IMR-90 (cell line): Measurements from ENCODE around the gene SYNGR1. TPM values are rescaled to one million over a fixed set of nuclear protein-coding genes. Genes with fewer than 3 reads are reported as not detected.
A peak's percentile ranks its signal among the peaks of the same experiment; 100 is the strongest.

Experiments
- ATAC-seq: fragments of 200-7000 bp; cut with Tn5 transposase; 2 replicates; pipeline ENCODE4 v1.9.1; 2020; ENCODE audit warnings: low read depth, mild to moderate bottlenecking, moderate library complexity
- BruUV-seq: library from RNA; stranded (reverse); fragments of 400-500 nt; replicated peaks from 2 replicates; lab custom pipeline; 2021; lab: Mats Ljungman, UMichigan
- CTCF ChIA-PET: fragments of 300-600 bp; formaldehyde crosslinking; extraction: SDS; loops from one replicate; lab custom pipeline; 2021; ENCODE audit warnings: antibody characterized with exemption; lab: Yijun Ruan, JAX
- POLR2A ChIA-PET: fragments of 300-600 bp; sonication (Branson Sonifier 250); formaldehyde crosslinking; loops from one replicate; lab custom pipeline; 2022; ENCODE audit warnings: antibody characterized with exemption; ENCODE audit not compliant: unreplicated experiment; lab: Charles Lee
- DNase-seq: peaks from one replicate; pipeline ENCODE4 v3.0.0; 2013
- H2AFZ ChIP-seq: replicated peaks from 2 replicates; pipeline ENCODE3; 2013; ENCODE audit warnings: low read length, mild to moderate bottlenecking; ENCODE audit not compliant: poor library complexity
- H2AK5ac ChIP-seq: 2 replicates; pipeline ENCODE4 v1.6.1; 2013; ENCODE audit warnings: low read depth, low read length, inconsistent platforms
- H2AK9ac ChIP-seq: replicated peaks from 2 replicates; pipeline ENCODE3; 2013; ENCODE audit warnings: mild to moderate bottlenecking, low read depth, low read length, moderate library complexity; ENCODE audit not compliant: poor library complexity
- H2BK120ac ChIP-seq: 2 replicates; pipeline ENCODE4 v1.6.1; 2013; ENCODE audit warnings: low read depth, low read length, inconsistent platforms
- H2BK15ac ChIP-seq: 3 replicates; pipeline ENCODE4 v1.6.1; 2013; ENCODE audit warnings: low read depth, low read length, inconsistent platforms
- H2BK20ac ChIP-seq: 2 replicates; pipeline ENCODE4 v1.6.1; 2013; ENCODE audit warnings: low read depth, mild to moderate bottlenecking, inconsistent platforms, low read length, moderate library complexity
- H2BK5ac ChIP-seq: 2 replicates; pipeline ENCODE4 v1.6.1; 2013; ENCODE audit warnings: mild to moderate bottlenecking, low read depth, low read length, inconsistent platforms; ENCODE audit not compliant: poor library complexity, severe bottlenecking
- H3K14ac ChIP-seq: replicated peaks from 2 replicates; pipeline ENCODE4 v1.6.1; 2013; ENCODE audit warnings: low read depth, low read length, inconsistent platforms
- H3K18ac ChIP-seq: 2 replicates; pipeline ENCODE4 v1.6.1; 2013; ENCODE audit warnings: low read depth, low read length, control low read depth
- H3K23ac ChIP-seq: 2 replicates; pipeline ENCODE4 v1.6.1; 2013; ENCODE audit warnings: low read depth, low read length, inconsistent platforms
- H3K27ac ChIP-seq: 2 replicates; pipeline ENCODE4 v1.5.1; 2013; ENCODE audit warnings: mild to moderate bottlenecking, control low read depth, low read length; ENCODE audit not compliant: insufficient read depth
- H3K27me3 ChIP-seq: 2 replicates; pipeline ENCODE4 v1.6.1; 2013; ENCODE audit warnings: low read length; ENCODE audit not compliant: control insufficient read depth, insufficient read depth
- H3K36me3 ChIP-seq: 2 replicates; pipeline ENCODE4 v1.6.1; 2013; ENCODE audit warnings: low read length, mixed read lengths; ENCODE audit not compliant: control insufficient read depth, insufficient read depth
- H3K4ac ChIP-seq: 2 replicates; pipeline ENCODE4 v1.6.1; 2013; ENCODE audit warnings: low read depth, low read length, inconsistent platforms
- H3K4me1 ChIP-seq: 2 replicates; pipeline ENCODE4 v1.6.1; 2013; ENCODE audit warnings: low read length, mixed read lengths; ENCODE audit not compliant: control insufficient read depth, insufficient read depth
- H3K4me2 ChIP-seq: 2 replicates; pipeline ENCODE4 v1.6.1; 2013; ENCODE audit warnings: low read depth, mild to moderate bottlenecking, control low read depth, low read length, moderate library complexity
- H3K4me3 ChIP-seq: 2 replicates; pipeline ENCODE4 v1.5.1; 2013; ENCODE audit warnings: low read depth, mild to moderate bottlenecking, control low read depth, low read length, moderate library complexity; ENCODE audit not compliant: insufficient read depth
- H3K56ac ChIP-seq: 2 replicates; pipeline ENCODE4 v1.6.1; 2013; ENCODE audit warnings: low read length, inconsistent platforms; ENCODE audit not compliant: insufficient read depth; ENCODE audit errors: extremely low read depth
- H3K79me1 ChIP-seq, 2 experiments: 2 replicates each; pipeline ENCODE4 v1.6.1; 2013; ENCODE audit warnings: low read length in 2 of 2, inconsistent platforms in 1 of 2, low read depth in 1 of 2
- H3K9ac ChIP-seq: 2 replicates; pipeline ENCODE4 v1.6.1; 2013; ENCODE audit warnings: low read depth, low read length, control low read depth
- H3K9me1 ChIP-seq: 2 replicates; pipeline ENCODE4 v1.6.1; 2013; ENCODE audit warnings: low read length, inconsistent platforms; ENCODE audit not compliant: insufficient read depth
- H3K9me3 ChIP-seq: 2 replicates; pipeline ENCODE4 v1.6.1; 2013; ENCODE audit warnings: low read length; ENCODE audit not compliant: control insufficient read depth, insufficient read depth
- H4K20me1 ChIP-seq: 2 replicates; pipeline ENCODE4 v1.6.1; 2013; ENCODE audit warnings: low read length, inconsistent platforms; ENCODE audit not compliant: insufficient read depth
- H4K5ac ChIP-seq: 2 replicates; pipeline ENCODE4 v1.6.1; 2013; ENCODE audit warnings: mild to moderate bottlenecking, low read depth, low read length, control low read depth
- H4K8ac ChIP-seq, 2 experiments: 2 replicates each; pipeline ENCODE4 v1.6.1; 2013; ENCODE audit warnings: low read depth in 2 of 2, low read length in 2 of 2, control low read depth in 1 of 2, inconsistent platforms in 1 of 2
- H4K91ac ChIP-seq: 2 replicates; pipeline ENCODE4 v1.6.1; 2013; ENCODE audit warnings: low read depth, low read length, inconsistent platforms; ENCODE audit not compliant: insufficient read depth
- BHLHE40 ChIP-seq: fragments of 150-350 bp; IDR thresholded peaks from 2 replicates; pipeline ENCODE4 v1.6.1; 2016; ENCODE audit warnings: mild to moderate bottlenecking, low read depth, low read length
- CEBPB ChIP-seq: IDR thresholded peaks from 2 replicates; pipeline ENCODE4 v1.6.1; 2012; ENCODE audit warnings: low read depth, low read length, improper control_type of control experiment
- CTCF ChIP-seq: conservative IDR thresholded peaks from 2 replicates; pipeline ENCODE4 v1.5.1; 2012; ENCODE audit warnings: mild to moderate bottlenecking, low read depth, low read length, improper control_type of control experiment
- MAZ ChIP-seq: IDR thresholded peaks from 2 replicates; pipeline ENCODE4 v1.6.1; 2012; ENCODE audit warnings: low read depth, mild to moderate bottlenecking, low read length, improper control_type of control experiment, moderate library complexity, borderline replicate concordance
- NFE2L2 ChIP-seq: fragments of 150-350 bp; IDR thresholded peaks from 2 replicates; pipeline ENCODE4 v1.6.1; 2016; ENCODE audit warnings: low read depth, mild to moderate bottlenecking, low read length
- RCOR1 ChIP-seq: IDR thresholded peaks from 2 replicates; pipeline ENCODE4 v1.6.1; 2012; ENCODE audit warnings: mild to moderate bottlenecking, low read length, improper control_type of control experiment; ENCODE audit not compliant: insufficient replicate concordance
- RFX5 ChIP-seq: IDR thresholded peaks from 2 replicates; pipeline ENCODE4 v1.8.0; 2012; ENCODE audit warnings: low read depth, mild to moderate bottlenecking, low read length, moderate library complexity
- SMC3 ChIP-seq: fragments of 150-350 bp; IDR thresholded peaks from 2 replicates; pipeline ENCODE4 v1.6.1; 2016; ENCODE audit warnings: low read depth, mild to moderate bottlenecking, antibody characterized with exemption, low read length, moderate library complexity
- WGBS, 2 experiments: methylation state at CpG; one replicate each; pipeline versions ENCODE4 v1.1.5 to v1.1.7; 2013; ENCODE audit warnings: missing lambda C conversion rate in 2 of 2; ENCODE audit not compliant: insufficient read length in 1 of 2; ENCODE audit errors: extremely low coverage in 2 of 2; 5-methylcytosine and 5-hydroxymethylcytosine counted together
- dilution Hi-C: fragments of 300-500 bp; cut with HindIII; formaldehyde crosslinking; loops from one replicate; pipeline ENCODE4 v1.14.3; 2018; ENCODE audit warnings: low sequenced_read_pairs; ENCODE audit not compliant: unreplicated experiment
- in situ Hi-C: fragments of 300-500 bp; cut with MboI; formaldehyde crosslinking; loops from 3 replicates; pipeline ENCODE4 v1.14.3; 2019; ENCODE audit warnings: low sequenced_read_pairs, inconsistent platforms, mixed read lengths
- intact Hi-C: fragments of 100-400 bp; cut with micrococcal nuclease; formaldehyde crosslinking; loops from 2 replicates; pipeline ENCODE4 v1.10.0; 2022
- polyA plus RNA-seq, 3 experiments: library from polyadenylated mRNA; depleted of rRNA; stranded (reverse); fragments of >200 nt; gene quantifications; 2 replicates each; pipeline ENCODE4 v1.2.3, GENCODE V29; 2012; ENCODE audit warnings: low replicate concordance in 1 of 3
- total RNA-seq: library from RNA; depleted of rRNA; stranded (reverse); fragments of >200 nt; gene quantifications from 2 replicates; pipeline ENCODE4 v1.2.3, GENCODE V29; 2012

Gene SYNGR1
- total and polyA plus RNA-seq, 2 of the 4 experiments (the other 2 are of a cell fraction), result 6.3 to 81.5 TPM

GRCh38 chr22:39423976-39424375 is 74.2 kb downstream of the SYNGR1 start:
- Histone ChIP-seq H3K79me1 (no peaks in the 10 kb centered on the region), H2AK9ac (no peak overlapping the region), H2BK120ac (no peak overlapping the region), H3K56ac (no peak overlapping the region), H2BK15ac (no peak overlapping the region), H3K27ac (no peak overlapping the region), H3K9ac (no peak overlapping the region), H3K9me3 (no peaks in the 10 kb centered on the region), H3K4me1 (no peaks in the 10 kb centered on the region), H2AFZ (no peak overlapping the region), H3K36me3 (peaks cover 65% of the 10 kb centered on the region), H4K91ac (no peak overlapping the region), H3K4ac (no peak overlapping the region), H3K4me3 (no peak overlapping the region), H2BK20ac (no peak overlapping the region), H3K14ac (no peak overlapping the region), H3K27me3 (no peaks in the 10 kb centered on the region), H4K8ac (no peak overlapping the region), H4K20me1 (no peaks in the 10 kb centered on the region; the same call in 1 of the 2 replicates), H4K5ac (no peak overlapping the region), H2BK5ac (no peak overlapping the region), H3K23ac (no peak overlapping the region), H3K9me1 (0 out of 2 replicates have a peak, but pooled peaks cover 9% of the 10 kb centered on the region), H2AK5ac (no peak overlapping the region), H3K4me2 (no peak overlapping the region), H3K18ac (no peak overlapping the region)
- dilution Hi-C loops (no loop called here), intact Hi-C loops (no loop called here), in situ Hi-C loops (no loop called here)
- WGBS, 2 experiments, result no CpG with 5 or more reads among the region's 3 CpGs
- POLR2A ChIA-PET, result no interaction called here
- CTCF ChIA-PET, result interaction anchor here (0.9 kb wide), 1 partner anchor 104 kb away, joined by 3 read pairs; the partner anchor contains the start of gene RPL3
- TF ChIP-seq CEBPB (no peak), NFE2L2 (no peak), SMC3 (no peak), CTCF (no peak), RCOR1 (no peak), RFX5 (no peak), BHLHE40 (no peak), MAZ (no peak)
- TSS peak; percentile 36 for BruUV-seq
- no peak for ATAC-seq
- DNase-seq, result no peak
